ENCODE data around the gene SLC36A2. TPM values are rescaled to one million over a fixed set of nuclear protein-coding genes. Genes with fewer than 3 reads are reported as not detected.

The SLC36A2 gene
- total RNA-seq = not detected in 2 replicates

DNA sequence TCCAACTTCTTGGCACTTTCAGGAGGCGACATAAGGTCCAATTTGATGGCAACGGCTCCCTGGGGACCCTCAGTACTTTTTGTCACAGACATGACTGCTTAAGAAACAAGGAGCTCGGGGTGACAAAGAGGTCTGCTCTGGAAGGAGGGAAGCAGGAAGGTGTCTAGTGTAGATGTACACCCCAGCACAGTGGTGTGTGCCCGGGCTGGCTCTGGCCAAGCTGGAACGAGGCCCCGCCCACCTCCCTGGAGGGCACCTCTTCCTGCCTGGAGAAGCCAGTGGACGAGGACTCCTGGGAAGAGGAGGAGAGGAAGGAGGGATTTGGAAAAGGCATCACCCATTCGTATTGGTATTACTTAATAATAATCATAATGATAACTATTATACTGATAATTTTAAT, at the start of gene SLC36A2:
Gene SLC36A2, minus strand, starts transcription at position 191 of the 400 bp plus-strand sequence. Its CDS starts 99 bp downstream, at position 92.
- H2AFZ ChIP-seq (ENCODE audit: low read length) = no peak within 1 kb of the TSS
- H3K79me2 ChIP-seq (ENCODE audit: insufficient read depth, low read length) = no peaks in the 10 kb centered on the region
- DNase-seq (ENCODE audit: insufficient read length, low spot score, missing footprints) = no peak
- TF ChIP-seq, protein P1, sequence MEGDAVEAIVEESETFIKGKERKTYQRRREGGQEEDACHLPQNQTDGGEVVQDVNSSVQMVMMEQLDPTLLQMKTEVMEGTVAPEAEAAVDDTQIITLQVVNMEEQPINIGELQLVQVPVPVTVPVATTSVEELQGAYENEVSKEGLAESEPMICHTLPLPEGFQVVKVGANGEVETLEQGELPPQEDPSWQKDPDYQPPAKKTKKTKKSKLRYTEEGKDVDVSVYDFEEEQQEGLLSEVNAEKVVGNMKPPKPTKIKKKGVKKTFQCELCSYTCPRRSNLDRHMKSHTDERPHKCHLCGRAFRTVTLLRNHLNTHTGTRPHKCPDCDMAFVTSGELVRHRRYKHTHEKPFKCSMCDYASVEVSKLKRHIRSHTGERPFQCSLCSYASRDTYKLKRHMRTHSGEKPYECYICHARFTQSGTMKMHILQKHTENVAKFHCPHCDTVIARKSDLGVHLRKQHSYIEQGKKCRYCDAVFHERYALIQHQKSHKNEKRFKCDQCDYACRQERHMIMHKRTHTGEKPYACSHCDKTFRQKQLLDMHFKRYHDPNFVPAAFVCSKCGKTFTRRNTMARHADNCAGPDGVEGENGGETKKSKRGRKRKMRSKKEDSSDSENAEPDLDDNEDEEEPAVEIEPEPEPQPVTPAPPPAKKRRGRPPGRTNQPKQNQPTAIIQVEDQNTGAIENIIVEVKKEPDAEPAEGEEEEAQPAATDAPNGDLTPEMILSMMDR (IDR thresholded peaks at IDR 0.05; ENCODE audit: extremely low read depth, low read depth, low read length) = no peak
- no peak within 1 kb of the TSS for H3K4me3 ChIP-seq (ENCODE audit: insufficient read depth, low read length)
- no peaks in the 10 kb centered on the region for H3K36me3 ChIP-seq (ENCODE audit: insufficient read depth, low read length)
- H3K4me2 ChIP-seq (ENCODE audit: insufficient read depth, low read length) = no peak within 1 kb of the TSS
- peaks cover 32% of the 10 kb centered on the region for H3K27me3 ChIP-seq (ENCODE audit: insufficient read depth, low read length)
- H4K20me1 ChIP-seq (ENCODE audit: insufficient read depth, low read length) = no peaks in the 10 kb centered on the region
- no peaks in the 10 kb centered on the region for H3K9me3 ChIP-seq (ENCODE audit: low read depth, low read length)
- H3K27ac ChIP-seq (ENCODE audit: low read depth, low read length) = no peak within 1 kb of the TSS
- H3K4me1 ChIP-seq (ENCODE audit: insufficient read depth, low read length) = peaks cover 9% of the 10 kb centered on the region

DNA sequence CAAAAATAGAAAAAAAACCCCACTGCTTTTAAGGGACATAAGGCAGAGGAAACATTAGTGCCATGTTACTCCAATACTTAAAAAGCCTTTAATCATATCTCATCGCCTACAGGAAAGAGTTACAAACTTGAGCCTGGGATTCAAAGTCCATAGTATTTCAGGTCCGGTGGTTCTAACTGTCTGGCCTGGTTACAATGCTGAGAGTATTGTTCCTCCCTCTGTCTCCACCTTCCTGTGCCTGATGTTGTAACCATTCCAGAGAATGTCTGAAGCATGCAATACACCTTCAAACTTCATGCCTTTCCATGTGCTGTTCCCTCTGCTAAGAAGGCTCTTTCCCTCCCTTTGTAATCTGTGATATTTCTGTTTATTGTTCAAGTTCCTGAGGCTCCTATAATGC, 41.6 kb upstream of the SLC36A2 start:
- H3K79me2 ChIP-seq (ENCODE audit: insufficient read depth, low read length) = no peaks in the 10 kb centered on the region
- H3K27ac ChIP-seq (ENCODE audit: low read depth, low read length) = no peak overlapping the region
- H3K27me3 ChIP-seq (ENCODE audit: insufficient read depth, low read length) = no peaks in the 10 kb centered on the region
- TF ChIP-seq, protein P1 (IDR thresholded peaks at IDR 0.05; ENCODE audit: extremely low read depth, low read depth, low read length) = no peak
- no peak overlapping the region for H3K4me3 ChIP-seq (ENCODE audit: insufficient read depth, low read length)
- no peak for DNase-seq (ENCODE audit: insufficient read length, low spot score, missing footprints)
- H3K9me3 ChIP-seq (ENCODE audit: low read depth, low read length) = no peaks in the 10 kb centered on the region
- no peaks in the 10 kb centered on the region for H4K20me1 ChIP-seq (ENCODE audit: insufficient read depth, low read length)
- no peak overlapping the region for H2AFZ ChIP-seq (ENCODE audit: low read length)
- H3K36me3 ChIP-seq (ENCODE audit: insufficient read depth, low read length) = no peaks in the 10 kb centered on the region
- no peaks in the 10 kb centered on the region for H3K4me1 ChIP-seq (ENCODE audit: insufficient read depth, low read length)
- H3K4me2 ChIP-seq (ENCODE audit: insufficient read depth, low read length) = no peak overlapping the region

DNA sequence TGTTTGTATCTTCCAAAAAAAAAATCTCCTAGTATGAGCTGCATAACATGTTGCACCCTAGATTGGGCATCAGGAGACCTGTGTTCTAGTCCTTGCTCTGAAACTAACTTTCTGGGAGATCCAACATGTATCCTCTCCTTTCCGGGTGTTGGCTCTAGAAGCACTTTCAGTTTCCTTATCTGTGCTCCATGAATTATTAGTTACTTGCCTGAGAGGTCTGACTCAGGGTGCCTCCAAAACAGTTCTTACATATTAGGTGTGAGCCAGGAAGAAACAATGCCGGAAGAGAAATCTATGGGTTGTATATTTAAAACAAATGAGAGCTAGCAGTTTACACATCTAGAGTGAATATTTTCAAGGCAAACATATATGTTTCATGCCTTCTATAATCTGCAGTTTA, 36.7 kb upstream of the SLC36A2 start:
- Histone ChIP-seq H3K36me3 (ENCODE audit: insufficient read depth, low read length) (no peaks in the 10 kb centered on the region), H3K9me3 (ENCODE audit: low read depth, low read length) (no peaks in the 10 kb centered on the region), H3K27me3 (ENCODE audit: insufficient read depth, low read length) (no peaks in the 10 kb centered on the region), H3K4me3 (ENCODE audit: insufficient read depth, low read length) (no peak overlapping the region), H3K79me2 (ENCODE audit: insufficient read depth, low read length) (no peaks in the 10 kb centered on the region), H3K4me1 (ENCODE audit: insufficient read depth, low read length) (no peaks in the 10 kb centered on the region), H4K20me1 (ENCODE audit: insufficient read depth, low read length) (no peaks in the 10 kb centered on the region), H3K4me2 (ENCODE audit: insufficient read depth, low read length) (no peak overlapping the region), H3K27ac (ENCODE audit: low read depth, low read length) (no peak overlapping the region), H2AFZ (ENCODE audit: low read length) (no peak overlapping the region)
- no peak for DNase-seq (ENCODE audit: insufficient read length, low spot score, missing footprints)
- TF ChIP-seq, protein P1 (IDR thresholded peaks at IDR 0.05; ENCODE audit: extremely low read depth, low read depth, low read length) = no peak

DNA sequence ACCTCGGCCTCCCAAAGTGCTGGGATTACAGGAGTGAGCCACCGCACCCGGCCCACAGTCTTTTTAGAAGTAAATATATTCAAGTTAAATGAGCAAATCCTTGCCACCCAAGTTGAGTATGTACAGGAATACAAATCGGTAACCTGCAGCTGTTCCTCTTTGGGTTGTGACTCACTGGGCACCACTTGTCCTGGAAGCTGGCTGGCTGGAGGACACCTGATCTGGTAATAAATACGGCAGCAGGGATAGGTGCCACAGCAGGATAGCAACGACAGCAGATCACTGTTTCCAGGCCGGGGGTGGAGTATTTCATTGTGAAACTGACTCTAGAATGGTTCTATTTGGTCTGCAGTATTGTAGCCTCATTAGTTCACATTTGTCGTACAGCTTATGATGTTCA, 35.7 kb upstream of the SLC36A2 start:
- Histone ChIP-seq H3K27me3 (ENCODE audit: insufficient read depth, low read length) (no peaks in the 10 kb centered on the region), H3K36me3 (ENCODE audit: insufficient read depth, low read length) (no peaks in the 10 kb centered on the region), H3K27ac (ENCODE audit: low read depth, low read length) (no peak overlapping the region), H3K4me3 (ENCODE audit: insufficient read depth, low read length) (no peak overlapping the region), H4K20me1 (ENCODE audit: insufficient read depth, low read length) (no peaks in the 10 kb centered on the region), H3K79me2 (ENCODE audit: insufficient read depth, low read length) (no peaks in the 10 kb centered on the region), H2AFZ (ENCODE audit: low read length) (no peak overlapping the region), H3K4me1 (ENCODE audit: insufficient read depth, low read length) (no peaks in the 10 kb centered on the region), H3K9me3 (ENCODE audit: low read depth, low read length) (no peaks in the 10 kb centered on the region), H3K4me2 (ENCODE audit: insufficient read depth, low read length) (no peak overlapping the region)
- DNase-seq (ENCODE audit: insufficient read length, low spot score, missing footprints) = no peak
- TF ChIP-seq, protein P1 (IDR thresholded peaks at IDR 0.05; ENCODE audit: extremely low read depth, low read depth, low read length) = no peak
